LoVo (cell line): ENCODE data around the gene STEAP4.
A peak's percentile ranks its signal among the peaks of the same experiment; 100 is the strongest.
"Not testable (repeated sequence)": the region's sequence is repeated elsewhere in the genome, so short reads cannot be mapped to it uniquely, and the experiment has no call there.

Experiments used
- DNase-seq: peaks from one replicate; pipeline ENCODE4 v3.0.0-alpha.2; 2016; ENCODE audit warnings: low spot score

STEAP4 gene

DNA sequence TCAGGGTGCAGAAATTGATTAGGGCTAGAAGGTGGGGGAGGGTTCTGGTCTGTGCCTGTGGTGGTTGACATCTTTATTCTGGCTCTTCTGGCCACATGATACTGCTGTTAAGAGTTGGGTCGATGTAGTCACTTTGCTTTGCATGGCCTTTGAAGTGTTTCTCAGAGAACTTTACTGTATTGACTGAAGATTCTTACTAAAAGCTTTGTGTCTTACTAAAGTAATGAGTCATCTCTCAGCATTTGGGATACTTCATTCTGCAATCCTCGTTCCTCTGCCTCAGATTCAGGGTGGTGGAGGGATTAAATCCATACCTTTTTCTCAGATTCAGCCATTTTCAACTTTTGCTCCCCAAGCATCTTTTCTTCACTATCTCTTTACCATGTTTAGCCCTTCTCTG, 38.6 kb downstream of the STEAP4 start:
- DNase-seq, result no peak

DNA sequence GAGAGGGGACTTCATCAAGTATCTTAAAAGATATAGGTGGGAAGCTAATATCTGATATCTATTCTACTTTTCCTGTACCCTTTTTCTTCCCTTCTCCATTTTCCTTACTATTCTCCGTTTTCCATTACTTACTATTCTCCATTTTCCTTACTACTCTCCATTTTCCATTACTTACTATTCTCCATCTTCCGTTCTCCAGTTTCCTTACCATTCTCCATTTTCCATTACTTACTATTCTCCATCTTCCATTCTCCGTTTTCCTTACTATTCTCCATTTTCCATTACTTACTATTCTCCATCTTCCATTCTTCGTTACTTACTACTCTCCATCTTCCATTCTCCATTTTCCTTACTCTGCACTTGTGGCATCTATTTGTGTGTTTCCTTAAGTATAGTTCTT, 39.3 kb downstream of the STEAP4 start:
- DNase-seq, result no peak

DNA sequence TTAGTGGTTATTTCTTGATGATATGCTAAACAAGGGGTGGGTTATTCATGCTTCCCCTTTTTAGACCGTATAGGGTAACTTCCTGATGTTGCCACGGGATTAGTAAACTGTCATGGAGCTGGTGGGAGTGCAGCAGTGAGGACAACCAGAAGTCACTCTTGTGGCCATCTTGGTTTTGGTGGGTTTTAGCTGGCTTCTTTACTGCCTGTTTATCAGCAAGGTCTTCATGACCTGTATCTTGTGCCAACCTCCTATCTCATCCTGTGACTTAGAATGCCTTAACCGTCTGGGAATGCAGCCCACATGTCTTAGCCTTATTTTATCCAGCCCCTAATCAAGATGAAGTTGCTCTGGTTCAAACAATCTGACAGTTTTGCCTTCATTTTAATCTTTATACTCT, 41.7 kb downstream of the STEAP4 start:
- DNase-seq, result not testable (repeated sequence)

DNA sequence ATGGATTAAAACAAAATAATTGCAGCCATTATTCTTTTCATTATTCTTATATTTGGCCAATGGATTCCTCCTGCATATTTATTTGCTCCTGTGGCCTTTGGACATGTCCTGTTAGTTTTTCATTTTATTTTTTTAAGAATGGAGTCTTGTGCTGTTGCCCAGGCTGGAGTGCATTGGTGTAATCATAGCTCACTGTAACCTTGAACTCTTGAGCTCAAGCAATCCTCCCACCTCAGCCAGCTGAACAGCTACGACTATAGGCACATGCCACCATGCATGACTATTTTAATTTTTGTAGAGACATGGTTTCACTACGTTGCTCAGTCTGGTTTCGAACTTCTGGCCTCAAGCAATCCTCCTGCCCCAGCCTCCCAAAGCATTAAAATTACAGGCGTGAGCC, 44.1 kb downstream of the STEAP4 start:
- DNase-seq, result no peak

DNA sequence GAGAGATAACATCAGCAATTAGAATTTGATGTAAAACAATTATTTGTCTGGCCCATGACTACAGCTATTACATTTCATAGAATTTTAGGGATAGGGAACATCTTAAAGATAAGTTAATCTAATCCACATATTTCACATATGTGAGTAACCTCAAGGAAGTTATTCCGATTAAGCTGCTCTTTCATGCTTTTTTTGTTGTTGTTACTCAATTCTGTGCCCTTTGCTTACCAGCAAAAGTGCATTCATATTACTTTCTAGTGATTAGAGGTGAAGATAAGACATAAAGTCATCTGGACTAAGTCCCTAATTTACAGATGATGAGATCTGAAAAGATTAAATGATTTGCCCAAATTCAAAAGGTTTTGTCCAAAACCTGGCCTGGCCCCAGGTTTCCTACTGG, 46.0 kb downstream of the STEAP4 start:
- no peak for DNase-seq

DNA sequence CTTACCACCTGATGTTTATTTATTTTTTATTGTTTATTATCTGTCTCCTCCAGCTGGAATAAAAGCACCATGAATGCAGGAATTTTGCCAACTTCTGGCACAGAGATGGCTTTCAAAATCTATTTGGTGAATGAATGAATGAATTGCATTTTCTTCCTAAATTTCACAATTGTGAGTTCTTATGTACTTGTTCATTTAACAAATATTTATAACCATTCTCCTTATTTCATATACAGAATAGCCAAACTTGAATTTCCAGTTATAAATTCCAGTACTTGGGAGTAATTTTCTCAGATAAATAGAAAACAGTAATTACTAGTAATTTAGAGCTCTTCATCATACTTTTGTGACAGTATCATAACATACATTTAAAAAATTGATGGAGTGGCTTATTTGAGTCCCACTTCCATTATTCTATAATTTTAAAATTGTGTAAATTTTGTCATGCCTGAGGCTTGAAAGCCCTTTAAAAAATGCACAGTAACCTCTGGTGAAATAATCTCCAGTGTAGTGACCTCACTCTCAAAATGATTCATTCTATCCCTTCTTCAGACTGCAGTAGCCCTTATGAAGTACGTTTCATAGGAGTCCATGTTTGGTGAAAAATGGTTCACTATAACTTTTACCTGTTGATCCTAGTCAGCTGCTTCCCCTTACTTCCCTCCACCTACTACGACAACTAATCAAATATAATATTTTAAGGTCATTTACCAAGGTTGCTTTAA, 46.9 kb downstream of the STEAP4 start:
- no peak for DNase-seq

DNA sequence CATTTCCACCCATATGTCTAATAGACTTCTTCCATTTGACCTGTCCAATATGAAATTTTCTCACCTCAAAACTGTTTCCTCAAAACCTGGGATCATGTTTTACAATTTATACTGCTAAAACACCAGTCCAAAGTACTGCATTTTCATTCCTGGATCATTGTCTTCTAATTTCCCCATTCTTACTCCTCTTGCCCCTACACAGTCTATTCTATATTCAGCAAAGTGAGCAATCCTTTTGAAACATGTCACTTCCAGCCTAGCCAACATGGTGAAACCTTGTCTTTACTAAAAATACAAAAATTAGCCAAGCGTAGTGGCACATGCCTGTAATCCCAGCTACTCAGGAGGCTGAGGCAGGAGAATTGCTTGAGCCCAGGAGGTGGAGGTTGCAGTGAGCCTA, 48.4 kb downstream of the STEAP4 start:
- not testable (repeated sequence) for DNase-seq

DNA sequence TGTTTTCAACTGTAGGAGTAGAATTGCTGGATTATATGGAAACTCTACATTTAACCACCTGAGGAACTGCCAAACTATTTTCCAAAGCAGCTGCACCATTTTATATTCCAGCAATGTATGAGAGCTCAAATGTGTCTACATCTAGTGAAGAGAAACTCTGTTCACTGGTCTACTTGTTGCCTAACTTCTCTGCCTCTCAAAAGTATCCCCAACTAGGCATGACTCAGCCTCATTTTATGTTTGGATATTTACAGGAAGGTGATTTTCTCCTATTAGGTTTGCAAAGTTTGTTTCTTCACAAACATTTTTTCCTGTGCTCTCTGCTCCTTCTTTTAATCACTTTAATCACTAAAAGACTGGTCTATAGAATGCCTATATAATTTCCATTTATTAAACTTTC, 49.8 kb downstream of the STEAP4 start:
- no peak for DNase-seq

DNA sequence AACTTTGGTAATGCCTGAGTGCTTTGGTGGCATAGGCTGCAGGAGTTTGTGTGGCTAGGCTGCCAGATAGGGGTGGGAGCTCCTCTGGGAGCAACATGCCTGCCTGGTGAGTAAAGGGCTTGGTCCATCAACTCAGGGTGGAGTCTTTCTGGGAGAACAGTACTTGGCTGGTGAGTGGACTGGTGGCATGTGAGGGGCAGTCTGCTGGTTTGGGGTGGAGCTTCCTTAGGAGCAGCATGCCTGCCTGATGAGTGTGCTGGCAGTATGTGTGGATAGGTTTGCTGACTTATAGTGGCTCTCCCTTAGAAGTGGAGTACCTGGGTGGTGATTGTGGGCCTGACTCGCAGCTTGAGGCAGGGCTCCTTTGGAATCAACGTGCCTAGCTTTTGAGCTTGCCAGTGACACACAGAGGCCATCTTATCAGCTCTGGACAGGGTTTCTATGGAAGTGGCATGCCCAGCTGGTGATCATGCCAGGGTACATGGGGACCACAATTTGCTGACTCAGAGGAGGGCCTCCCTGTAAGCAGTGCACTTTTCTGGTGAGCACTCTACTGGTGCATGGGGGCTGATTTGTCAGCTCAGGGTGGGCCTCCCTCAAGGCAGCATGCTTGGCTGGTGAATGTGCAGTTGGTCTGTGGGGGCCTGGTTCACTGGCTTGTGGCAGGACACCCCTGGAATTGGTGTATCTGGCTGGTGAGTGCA, 51.8 kb downstream of the STEAP4 start:
- DNase-seq, result peak; percentile 88

DNA sequence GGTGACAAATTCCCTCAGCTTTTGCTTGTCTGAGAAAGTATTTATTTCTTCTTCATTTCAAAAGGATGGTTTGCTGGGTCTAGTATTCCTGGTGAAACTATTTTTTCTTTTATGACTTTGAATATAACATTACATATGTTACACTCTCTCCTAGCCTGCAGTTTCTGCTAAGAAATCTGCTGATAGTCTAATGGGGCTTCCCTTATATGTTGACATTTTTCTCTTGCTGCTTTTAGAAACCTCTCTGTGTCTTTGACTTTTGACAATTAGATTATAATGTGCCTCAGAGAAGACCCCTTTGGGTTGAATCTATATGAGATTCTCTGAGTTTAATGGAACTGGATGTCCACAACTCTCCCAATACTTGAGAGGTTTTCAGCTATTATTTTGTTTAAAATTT, 53.1 kb downstream of the STEAP4 start:
- no peak for DNase-seq

DNA sequence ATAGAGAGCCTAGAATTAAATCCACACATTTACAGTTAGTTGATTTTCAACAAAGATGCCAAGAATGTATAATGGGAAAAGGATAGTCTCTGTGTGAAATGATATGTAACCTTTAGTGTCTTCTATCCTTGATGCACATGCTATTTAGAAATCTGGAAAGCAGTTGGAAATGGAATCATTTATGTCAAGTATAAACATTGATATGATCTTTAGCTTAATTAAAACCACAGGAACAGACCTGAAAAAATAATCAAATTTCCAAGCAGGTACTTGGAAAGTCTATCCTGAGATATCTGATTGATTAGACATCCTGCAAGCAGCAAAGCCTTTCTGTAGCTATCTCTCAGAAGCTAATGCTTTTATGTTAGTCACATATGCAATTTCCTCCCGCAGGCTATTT, 62.4 kb downstream of the STEAP4 start:
- no peak for DNase-seq

DNA sequence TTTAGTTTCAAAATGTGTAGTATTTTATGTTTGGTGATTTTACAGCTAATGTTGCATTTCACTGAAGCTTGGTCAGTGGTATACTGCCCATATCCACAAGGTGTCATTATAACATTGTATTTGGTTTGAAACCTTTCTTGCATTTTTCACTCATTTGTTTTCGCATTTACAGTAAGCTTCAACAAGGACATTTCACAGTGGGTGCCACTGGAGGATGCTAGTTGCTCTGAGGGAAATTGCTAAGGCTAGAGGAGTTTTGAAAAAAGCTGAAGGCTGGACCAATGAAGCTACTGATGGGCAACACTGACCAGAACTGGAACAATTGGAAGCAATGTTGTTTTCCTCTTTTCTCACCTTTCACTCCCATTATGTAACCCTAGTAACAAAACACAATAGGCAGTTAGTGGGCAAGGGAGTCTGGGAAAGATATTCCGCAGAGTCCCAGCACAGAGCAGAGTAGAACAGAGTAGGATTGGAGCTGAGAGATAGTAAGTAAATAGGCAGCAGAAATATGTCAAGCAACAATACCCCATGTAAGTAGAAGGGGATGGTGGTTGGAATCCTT, 63.3 kb downstream of the STEAP4 start:
- DNase-seq, result peak; percentile 79

DNA sequence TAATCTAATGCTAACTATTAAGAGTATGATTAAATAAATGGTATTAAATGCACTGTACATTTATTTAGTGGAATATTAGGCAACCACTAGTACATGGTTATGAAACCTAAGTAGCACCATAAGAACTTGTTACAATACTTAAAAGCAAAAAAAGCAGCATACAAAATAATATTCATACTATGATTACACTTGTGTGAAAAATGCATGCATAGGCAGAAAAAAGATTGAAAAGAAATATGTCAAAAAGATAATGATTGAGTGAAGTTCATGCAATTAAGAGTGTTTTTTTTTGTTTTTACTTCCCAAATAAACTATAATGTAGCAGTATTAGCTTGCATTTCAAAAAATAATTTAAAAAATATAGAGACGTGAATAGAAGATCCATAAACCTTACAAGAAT, 66.8 kb downstream of the STEAP4 start:
- DNase-seq, result no peak

DNA sequence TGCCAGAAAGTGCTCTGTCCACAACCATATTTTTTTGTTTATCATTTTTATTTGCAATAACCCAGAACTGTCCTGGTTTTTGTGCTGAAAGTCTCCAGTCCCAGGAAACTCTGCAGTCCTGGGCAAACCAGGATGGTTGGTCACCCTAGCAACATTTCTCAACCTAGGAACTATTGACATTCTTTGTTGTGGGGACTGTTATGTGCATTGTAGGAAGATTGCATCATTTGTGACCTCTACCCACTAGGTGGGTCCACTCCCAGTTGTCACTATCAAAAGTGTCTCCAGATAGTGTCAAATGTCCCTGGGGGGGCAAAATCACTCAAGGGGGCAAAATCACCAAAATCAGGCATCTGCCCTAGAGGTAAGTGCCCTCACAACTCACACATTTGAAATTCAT, 72.9 kb downstream of the STEAP4 start:
- DNase-seq, result peak; percentile 47

DNA sequence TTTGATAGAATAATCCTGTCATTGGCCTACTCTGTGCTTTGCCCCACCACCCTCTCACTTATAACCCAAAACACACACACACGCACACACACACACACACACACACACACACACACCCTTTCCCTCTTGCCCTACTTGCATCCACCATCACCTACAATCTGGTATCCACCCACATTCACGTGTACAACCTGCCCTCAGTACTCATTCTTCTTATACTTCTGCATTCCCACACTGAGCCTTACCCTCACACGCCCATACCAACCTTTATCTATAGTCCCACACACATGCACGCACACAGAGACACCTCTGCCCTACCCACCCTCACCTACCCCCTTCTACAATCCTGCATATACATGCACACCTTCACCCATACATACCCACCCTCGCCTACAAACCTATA, 76.0 kb downstream of the STEAP4 start:
- DNase-seq, result no peak

DNA sequence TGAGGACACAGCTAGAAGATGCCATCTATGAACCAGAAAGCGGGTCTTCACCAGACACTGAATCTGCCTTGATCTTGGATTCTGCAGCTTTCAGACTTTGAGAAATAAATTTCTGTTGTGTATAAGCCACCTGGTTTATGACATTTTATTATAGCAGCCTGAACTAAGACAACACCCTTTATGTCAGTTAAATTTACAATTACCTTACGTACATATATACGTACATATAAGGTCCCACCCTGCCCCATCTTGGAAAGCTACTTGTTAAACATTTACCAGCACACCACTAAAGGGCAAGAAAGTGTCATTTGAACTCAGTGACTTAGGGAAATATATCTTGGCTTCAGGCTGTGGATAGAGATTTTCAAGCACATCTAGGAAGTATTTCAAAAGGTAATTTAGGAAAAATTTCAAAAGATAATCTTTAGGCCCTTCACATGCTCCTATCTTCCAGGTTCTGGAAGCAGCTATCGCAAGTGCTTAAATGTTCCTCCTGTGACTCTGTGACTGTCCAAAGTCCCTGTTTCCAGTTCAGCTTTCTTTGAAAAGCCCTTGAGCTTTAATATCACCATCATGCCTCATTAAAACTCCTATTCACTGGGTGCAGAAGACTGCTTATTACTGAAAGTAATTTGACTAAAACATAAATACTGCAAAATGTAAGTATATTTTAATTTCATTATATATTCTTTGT, 77.2 kb downstream of the STEAP4 start:
- peak; percentile 75 for DNase-seq

DNA sequence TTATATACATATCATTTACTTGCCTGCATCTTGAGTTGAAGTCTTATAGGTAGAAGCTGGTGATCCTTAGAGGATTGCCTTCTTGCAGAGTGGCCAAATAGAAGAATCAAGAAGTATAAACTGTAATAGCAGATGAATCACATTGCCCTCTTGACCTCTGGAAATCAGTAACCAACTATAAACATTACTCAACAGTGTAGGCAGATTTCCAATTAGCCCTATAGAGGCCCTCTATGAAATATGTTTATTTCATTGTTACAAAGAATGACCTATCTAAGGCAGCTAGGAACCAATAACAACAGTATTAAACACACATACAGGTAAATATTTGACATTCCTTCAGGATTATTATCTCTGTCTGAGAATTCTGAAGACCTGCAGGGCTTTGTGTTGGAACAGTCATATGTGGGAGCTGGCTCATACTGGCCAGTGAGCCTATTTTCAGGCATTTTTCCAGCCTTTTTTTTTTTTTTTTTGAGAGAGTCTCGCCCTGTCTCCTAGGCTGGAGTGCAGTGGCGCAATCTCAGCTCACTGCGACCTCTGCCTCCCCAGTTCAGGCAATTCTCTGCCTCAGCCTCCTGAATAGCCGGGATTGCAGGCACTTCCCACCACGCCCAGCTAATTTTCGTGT, 79.7 kb downstream of the STEAP4 start:
- peak; percentile 97 for DNase-seq

DNA sequence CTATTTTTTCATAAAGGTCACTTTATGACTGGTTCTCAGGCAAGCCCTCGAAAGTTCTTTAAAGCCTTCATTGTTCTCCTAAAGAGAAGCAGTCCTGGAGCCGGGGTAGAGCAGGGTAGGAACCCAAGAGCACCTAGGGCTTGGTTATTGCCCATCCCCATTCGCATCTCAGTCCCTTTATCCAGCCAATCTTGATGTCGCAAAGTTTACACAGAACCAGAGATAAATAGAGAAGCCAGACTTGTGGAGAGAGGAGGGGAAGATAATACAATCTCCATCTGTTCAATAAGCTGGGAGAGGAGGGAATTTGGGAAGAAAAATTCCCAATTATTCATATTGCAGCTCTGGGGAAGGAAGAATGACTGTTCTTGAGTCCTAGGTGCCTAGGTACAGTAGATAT, 80.5 kb downstream of the STEAP4 start:
- DNase-seq, result no peak

DNA sequence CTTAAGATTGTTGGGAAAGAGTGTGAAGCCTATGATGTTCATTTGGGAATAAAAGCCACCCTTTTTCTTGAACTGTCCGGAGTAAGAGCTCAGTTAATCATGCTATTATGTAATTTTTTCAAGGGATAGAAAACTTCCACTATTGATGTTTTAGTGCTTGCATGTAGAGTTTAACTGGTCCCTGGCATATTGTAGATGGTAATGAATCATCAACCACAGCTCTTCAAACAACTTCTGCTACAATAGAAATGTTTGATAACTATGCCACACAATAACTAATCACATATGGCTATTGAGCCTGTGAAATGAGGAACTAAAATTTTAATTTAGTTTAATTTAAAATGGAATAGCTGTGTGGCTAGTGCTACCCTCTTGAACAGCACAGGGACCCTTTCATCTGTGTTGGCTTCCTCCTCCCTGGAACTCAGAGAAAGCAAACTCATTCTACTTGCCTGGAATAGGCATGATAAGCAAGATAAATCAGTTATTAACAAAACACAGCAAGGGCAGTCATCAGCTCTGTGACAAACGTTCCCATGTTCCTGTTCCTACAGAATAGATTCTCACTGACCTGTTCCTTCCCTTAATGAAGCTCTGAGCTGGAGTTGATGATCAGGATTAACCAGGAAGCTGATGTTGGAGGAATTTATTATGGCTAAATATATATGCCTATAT, 82.0 kb downstream of the STEAP4 start:
- DNase-seq, result peak; percentile 57

DNA sequence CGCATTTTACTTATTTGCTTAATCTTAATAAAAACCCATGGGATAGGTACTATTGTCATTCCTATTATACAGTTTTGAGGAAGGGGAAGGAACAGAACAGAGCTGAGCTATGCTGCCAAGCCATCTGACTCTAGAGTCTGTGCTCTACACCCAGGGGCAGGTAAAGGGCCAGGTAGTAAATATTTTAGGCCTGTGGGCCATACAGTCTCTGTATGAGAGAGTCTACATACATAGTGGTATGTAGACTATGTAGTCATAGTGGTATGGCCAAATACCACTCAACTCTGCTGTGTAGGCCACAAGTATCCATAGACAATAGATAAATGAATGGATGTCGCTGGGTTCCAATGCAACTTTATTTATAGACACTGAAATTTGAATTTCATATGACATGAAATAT, 83.4 kb downstream of the STEAP4 start:
- no peak for DNase-seq
